Breast epithelium (tissue), 3 donors: ENCODE measurements around the gene CD244.

Experiments
- POLR2A ChIP-seq: fragments of 450-650 bp; IDR thresholded peaks from one replicate; pipeline ENCODE4 v1.6.1; 2016; ENCODE audit warnings: antibody characterized with exemption, mild to moderate bottlenecking, moderate library complexity
- TF ChIP-seq, protein P1 (sequence below), 3 donors: fragments of 450-650 bp; IDR thresholded peaks; one replicate each; pipeline ENCODE4 v1.5.1; 2016 to 2017; ENCODE audit warnings: antibody characterized with exemption in 3 of 3, mild to moderate bottlenecking in 3 of 3, moderate library complexity in 3 of 3

- TF ChIP-seq, protein P1, sequence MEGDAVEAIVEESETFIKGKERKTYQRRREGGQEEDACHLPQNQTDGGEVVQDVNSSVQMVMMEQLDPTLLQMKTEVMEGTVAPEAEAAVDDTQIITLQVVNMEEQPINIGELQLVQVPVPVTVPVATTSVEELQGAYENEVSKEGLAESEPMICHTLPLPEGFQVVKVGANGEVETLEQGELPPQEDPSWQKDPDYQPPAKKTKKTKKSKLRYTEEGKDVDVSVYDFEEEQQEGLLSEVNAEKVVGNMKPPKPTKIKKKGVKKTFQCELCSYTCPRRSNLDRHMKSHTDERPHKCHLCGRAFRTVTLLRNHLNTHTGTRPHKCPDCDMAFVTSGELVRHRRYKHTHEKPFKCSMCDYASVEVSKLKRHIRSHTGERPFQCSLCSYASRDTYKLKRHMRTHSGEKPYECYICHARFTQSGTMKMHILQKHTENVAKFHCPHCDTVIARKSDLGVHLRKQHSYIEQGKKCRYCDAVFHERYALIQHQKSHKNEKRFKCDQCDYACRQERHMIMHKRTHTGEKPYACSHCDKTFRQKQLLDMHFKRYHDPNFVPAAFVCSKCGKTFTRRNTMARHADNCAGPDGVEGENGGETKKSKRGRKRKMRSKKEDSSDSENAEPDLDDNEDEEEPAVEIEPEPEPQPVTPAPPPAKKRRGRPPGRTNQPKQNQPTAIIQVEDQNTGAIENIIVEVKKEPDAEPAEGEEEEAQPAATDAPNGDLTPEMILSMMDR (IDR thresholded peaks at IDR 0.05): no peak
- no peak for TF ChIP-seq POLR2A
These were observed 55.4 kb downstream of the CD244 start for GRCh38 chr1:160807247-160807646.
